Testis (tissue), 3 donors: ENCODE data around the gene WIPF2. TPM values are rescaled to one million over a fixed set of nuclear protein-coding genes. Genes with fewer than 3 reads are reported as not detected.

Source experiments
- DNase-seq: peaks from one replicate; pipeline ENCODE4 v3.0.0-alpha.2; 2019
- H3K27ac ChIP-seq, 2 donors: fragments of 200-600 bp; sonication (generic); one replicate each; pipeline ENCODE4 v1.5.1; 2019
- H3K27me3 ChIP-seq: fragments of 200-600 bp; sonication (generic); one replicate; pipeline ENCODE4 v1.5.1; 2019
- H3K36me3 ChIP-seq: fragments of 200-600 bp; sonication (generic); one replicate; pipeline ENCODE4 v1.5.1; 2017; ENCODE audit warnings: low read depth; ENCODE audit errors: missing control alignments
- H3K4me1 ChIP-seq: fragments of 200-600 bp; sonication (generic); one replicate; pipeline ENCODE4 v1.5.1; 2019
- H3K4me3 ChIP-seq, 2 donors: fragments of 200-600 bp; sonication (generic); one replicate each; pipeline ENCODE4 v1.5.1; 2017 to 2019
- H3K9me3 ChIP-seq: fragments of 200-600 bp; sonication (generic); one replicate; pipeline ENCODE4 v1.5.1; 2017
- POLR2A ChIP-seq: fragments of 450-650 bp; IDR thresholded peaks from one replicate; pipeline ENCODE4 v1.6.1; 2017; ENCODE audit warnings: antibody characterized with exemption, mild to moderate bottlenecking, moderate library complexity
- WGBS, 2 donors: methylation state at CpG; one replicate each; pipeline ENCODE4 v1.1.5; 2018; 5-methylcytosine and 5-hydroxymethylcytosine counted together
- intact Hi-C: fragments of 100-400 bp; cut with DNase I; formaldehyde crosslinking; loops from one replicate; pipeline ENCODE4 v1.15.1; 2023; ENCODE audit warnings: low total_unique reads
- polyA plus RNA-seq: library from polyadenylated mRNA; stranded (reverse); fragments of 350-450 nt; fragmentation: Illumina TruSeq; extraction: RNeasy Lipid Tissue Mini Kit (QIAGEN cat#74804); gene quantifications from one replicate; pipeline ENCODE4 v1.2.3, GENCODE V29; 2014; ENCODE audit warnings: low read depth, low replicate concordance; ENCODE audit not compliant: insufficient read depth
- total RNA-seq, 2 donors: library from RNA; depleted of rRNA; stranded (reverse); fragments of >200 nt; gene quantifications; one replicate each; pipeline ENCODE4 v1.2.3, GENCODE V29; 2016
- TF ChIP-seq, protein P1 (sequence below), 3 experiments: fragments of 450-650 bp in 2 of 3; fragments of 200-600 bp in 1 of 3; sonication (generic) in 1 of 3; IDR thresholded peaks; one replicate each; pipeline ENCODE4 v1.5.1; 2016 to 2019; ENCODE audit warnings: antibody characterized with exemption in 3 of 3, mild to moderate bottlenecking in 2 of 3, moderate library complexity in 1 of 3

The WIPF2 gene
- total and polyA plus RNA-seq, 3 donors from 2014 or later: 16.4 to 21.1 (median 20.1) TPM

DNA sequence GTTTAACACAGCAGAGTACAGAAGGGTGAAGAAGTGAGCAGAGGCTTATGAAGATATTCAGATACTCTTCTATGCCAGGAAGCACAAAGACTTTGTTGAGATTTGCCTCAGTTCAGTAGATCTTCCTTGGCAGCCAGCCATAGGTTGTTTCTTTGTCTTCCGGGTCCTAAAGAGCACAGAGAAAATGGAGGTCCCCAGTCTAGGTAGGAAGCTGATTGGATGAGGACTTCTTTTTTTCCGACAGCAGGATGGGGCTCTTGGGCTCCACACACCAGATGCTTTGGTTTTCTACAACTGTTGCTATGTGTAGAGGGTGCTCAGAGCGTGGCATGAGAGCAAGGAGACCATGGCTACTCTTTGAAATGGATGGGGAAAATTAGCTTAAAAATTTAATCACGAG lies 60.3 kb downstream of the WIPF2 start:
- WGBS, 2 donors: 78 to 85% methylated on average over 4 of the region's 4 CpGs
- TF ChIP-seq POLR2A: no peak
- H3K27me3 ChIP-seq: no peaks in the 10 kb centered on the region
- no peaks in the 10 kb centered on the region for H3K36me3 ChIP-seq
- H3K4me3 ChIP-seq: no peak overlapping the region
- DNase-seq: peak; percentile 26
- intact Hi-C loops: no loop called here
- peak overlapping the region in 1 of 2 donors; percentile 29 for H3K27ac ChIP-seq
- no peaks in the 10 kb centered on the region for H3K4me1 ChIP-seq
- H3K9me3 ChIP-seq: no peaks in the 10 kb centered on the region

DNA sequence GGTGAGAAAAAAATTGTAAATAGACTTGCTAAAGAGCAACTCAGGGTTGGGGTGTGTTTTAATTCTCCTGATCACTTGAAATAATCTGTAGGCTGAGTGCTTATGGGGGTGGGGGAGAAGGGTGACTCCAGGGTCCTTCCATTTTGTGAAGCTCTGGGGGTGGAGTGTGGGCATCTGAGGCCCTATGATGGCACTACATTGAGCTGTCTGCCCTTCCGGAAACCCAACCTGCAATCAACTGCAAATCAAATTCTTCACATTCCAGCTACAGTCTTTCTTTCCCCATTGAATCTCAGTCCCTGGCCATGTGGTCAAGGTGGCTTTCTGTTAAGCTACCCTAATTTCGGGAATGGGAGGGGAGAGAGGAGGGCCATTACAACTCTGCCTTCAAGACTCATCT lies 62.6 kb downstream of the WIPF2 start:
- Histone ChIP-seq H3K9me3 (no peaks in the 10 kb centered on the region), H3K27me3 (no peaks in the 10 kb centered on the region), H3K36me3 (no peaks in the 10 kb centered on the region), H3K4me1 (no peaks in the 10 kb centered on the region), H3K27ac (no peak overlapping the region), H3K4me3 (no peak overlapping the region)
- intact Hi-C loops: no loop called here
- TF ChIP-seq POLR2A: no peak
- TF ChIP-seq, protein P1, sequence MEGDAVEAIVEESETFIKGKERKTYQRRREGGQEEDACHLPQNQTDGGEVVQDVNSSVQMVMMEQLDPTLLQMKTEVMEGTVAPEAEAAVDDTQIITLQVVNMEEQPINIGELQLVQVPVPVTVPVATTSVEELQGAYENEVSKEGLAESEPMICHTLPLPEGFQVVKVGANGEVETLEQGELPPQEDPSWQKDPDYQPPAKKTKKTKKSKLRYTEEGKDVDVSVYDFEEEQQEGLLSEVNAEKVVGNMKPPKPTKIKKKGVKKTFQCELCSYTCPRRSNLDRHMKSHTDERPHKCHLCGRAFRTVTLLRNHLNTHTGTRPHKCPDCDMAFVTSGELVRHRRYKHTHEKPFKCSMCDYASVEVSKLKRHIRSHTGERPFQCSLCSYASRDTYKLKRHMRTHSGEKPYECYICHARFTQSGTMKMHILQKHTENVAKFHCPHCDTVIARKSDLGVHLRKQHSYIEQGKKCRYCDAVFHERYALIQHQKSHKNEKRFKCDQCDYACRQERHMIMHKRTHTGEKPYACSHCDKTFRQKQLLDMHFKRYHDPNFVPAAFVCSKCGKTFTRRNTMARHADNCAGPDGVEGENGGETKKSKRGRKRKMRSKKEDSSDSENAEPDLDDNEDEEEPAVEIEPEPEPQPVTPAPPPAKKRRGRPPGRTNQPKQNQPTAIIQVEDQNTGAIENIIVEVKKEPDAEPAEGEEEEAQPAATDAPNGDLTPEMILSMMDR (IDR thresholded peaks at IDR 0.05): no peak
- no peak for DNase-seq
- WGBS, 2 donors: 80 to 86% methylated on average over 2 of the region's 2 CpGs

DNA sequence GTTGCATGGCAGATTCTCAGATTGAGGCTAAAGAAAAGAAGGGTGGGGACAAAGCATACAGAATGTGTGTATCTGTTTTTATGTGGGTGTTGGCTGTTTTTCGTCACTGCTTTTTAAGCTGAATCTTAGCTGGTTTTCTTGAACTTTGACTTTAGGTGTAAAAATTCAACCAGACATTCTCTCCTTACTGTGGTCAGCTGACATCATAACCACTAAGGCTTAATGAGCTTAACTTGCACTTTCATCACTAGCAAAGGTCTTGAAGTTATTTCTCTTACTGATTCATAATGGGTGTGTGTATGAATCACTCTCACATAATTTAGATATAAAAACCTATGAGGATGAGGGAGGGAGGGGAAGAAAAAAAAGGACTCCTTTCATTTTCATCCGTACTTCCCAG lies 64.6 kb downstream of the WIPF2 start:
- H3K4me1 ChIP-seq: no peaks in the 10 kb centered on the region
- 68 to 78% methylated on average over 2 of the region's 2 CpGs for WGBS, 2 donors
- no peak for DNase-seq

DNA sequence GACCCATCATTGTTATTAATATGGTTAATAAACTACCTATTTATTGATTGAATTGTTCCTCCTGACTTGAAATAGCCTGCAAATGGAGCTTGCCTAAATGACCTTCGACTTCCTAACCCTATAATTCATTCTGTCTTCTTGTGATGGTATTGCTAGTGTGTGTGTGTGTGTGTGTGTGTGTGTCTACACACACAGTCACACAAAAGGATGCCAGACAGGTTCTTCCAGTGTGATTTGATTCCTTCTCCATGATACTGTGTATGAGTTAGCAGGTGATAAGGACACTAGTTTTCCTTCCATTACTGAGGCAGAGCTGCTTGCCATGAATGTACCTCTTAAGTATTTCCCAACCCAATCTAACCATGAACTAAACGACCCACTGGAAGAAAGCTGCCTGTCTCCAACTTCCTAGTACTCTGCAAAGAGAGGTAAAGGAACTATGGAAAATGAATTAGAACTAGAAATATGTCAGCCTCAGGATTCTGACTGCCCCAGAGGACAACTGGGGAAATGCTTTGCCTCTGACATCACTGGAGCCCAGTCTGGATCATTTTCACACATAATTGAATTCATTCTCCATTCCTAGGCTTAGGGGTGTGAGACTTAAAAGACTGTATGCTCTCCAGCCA lies 65.1 kb downstream of the WIPF2 start:
- no peak overlapping the region for H3K4me3 ChIP-seq
- 64 to 65% methylated on average over 2 of the region's 2 CpGs for WGBS, 2 donors
- intact Hi-C loops: no loop called here

More for the DNA sequence above, 64.6 kb downstream of the WIPF2 start:
- Histone ChIP-seq H3K4me3 (no peak overlapping the region), H3K27ac (no peak overlapping the region), H3K36me3 (no peaks in the 10 kb centered on the region), H3K27me3 (no peaks in the 10 kb centered on the region), H3K9me3 (no peaks in the 10 kb centered on the region)
- TF ChIP-seq, protein P1 (IDR thresholded peaks at IDR 0.05): no peak
- TF ChIP-seq POLR2A: no peak
- intact Hi-C loops: no loop called here

DNA sequence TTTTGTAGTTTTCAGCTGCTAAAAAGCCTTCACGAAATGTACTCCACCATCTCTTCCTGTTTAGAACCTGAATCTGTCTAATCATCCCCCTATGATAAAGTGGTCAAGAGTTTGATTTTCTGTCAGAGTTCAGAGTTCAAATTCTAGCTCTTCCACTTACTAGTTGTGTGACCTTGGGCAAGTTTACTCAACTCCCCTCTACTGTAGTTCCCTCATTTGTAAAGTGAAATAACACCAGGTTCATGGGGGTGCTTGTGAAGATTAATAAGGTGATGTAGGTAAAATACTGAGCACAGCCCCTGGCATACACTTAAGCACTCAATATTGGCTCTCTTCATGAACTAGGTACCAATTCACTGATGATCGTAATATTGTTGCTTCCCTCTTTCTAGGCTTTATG lies 67.4 kb downstream of the WIPF2 start:
- intact Hi-C loops: loop anchor here (5.0 kb wide), 1 partner anchor 84 kb away; no protein-coding TSS in a partner anchor
- H3K27ac ChIP-seq: no peak overlapping the region
- 84 to 88% methylated on average over 2 of the region's 2 CpGs for WGBS, 2 donors
- H3K4me3 ChIP-seq: no peak overlapping the region
- H3K36me3 ChIP-seq: no peaks in the 10 kb centered on the region
- DNase-seq: no peak
- no peaks in the 10 kb centered on the region for H3K4me1 ChIP-seq
- no peak for TF ChIP-seq POLR2A
- TF ChIP-seq, protein P1 (IDR thresholded peaks at IDR 0.05): no peak
- no peaks in the 10 kb centered on the region for H3K27me3 ChIP-seq
- no peaks in the 10 kb centered on the region for H3K9me3 ChIP-seq

More for the DNA sequence above, 65.1 kb downstream of the WIPF2 start:
- Histone ChIP-seq H3K4me1 (no peaks in the 10 kb centered on the region), H3K27me3 (no peaks in the 10 kb centered on the region), H3K36me3 (no peaks in the 10 kb centered on the region), H3K9me3 (no peaks in the 10 kb centered on the region), H3K27ac (no peak overlapping the region)
- DNase-seq: no peak
- TF ChIP-seq, protein P1 (IDR thresholded peaks at IDR 0.05): no peak
- TF ChIP-seq POLR2A: no peak
